Measurements from ENCODE around the gene REEP6.
A peak's percentile ranks its signal among the peaks of the same experiment; 100 is the strongest.
"Not testable (repeated sequence)": the region's sequence is repeated elsewhere in the genome, so short reads cannot be mapped to it uniquely, and the experiment has no call there.

REEP6 gene

DNA sequence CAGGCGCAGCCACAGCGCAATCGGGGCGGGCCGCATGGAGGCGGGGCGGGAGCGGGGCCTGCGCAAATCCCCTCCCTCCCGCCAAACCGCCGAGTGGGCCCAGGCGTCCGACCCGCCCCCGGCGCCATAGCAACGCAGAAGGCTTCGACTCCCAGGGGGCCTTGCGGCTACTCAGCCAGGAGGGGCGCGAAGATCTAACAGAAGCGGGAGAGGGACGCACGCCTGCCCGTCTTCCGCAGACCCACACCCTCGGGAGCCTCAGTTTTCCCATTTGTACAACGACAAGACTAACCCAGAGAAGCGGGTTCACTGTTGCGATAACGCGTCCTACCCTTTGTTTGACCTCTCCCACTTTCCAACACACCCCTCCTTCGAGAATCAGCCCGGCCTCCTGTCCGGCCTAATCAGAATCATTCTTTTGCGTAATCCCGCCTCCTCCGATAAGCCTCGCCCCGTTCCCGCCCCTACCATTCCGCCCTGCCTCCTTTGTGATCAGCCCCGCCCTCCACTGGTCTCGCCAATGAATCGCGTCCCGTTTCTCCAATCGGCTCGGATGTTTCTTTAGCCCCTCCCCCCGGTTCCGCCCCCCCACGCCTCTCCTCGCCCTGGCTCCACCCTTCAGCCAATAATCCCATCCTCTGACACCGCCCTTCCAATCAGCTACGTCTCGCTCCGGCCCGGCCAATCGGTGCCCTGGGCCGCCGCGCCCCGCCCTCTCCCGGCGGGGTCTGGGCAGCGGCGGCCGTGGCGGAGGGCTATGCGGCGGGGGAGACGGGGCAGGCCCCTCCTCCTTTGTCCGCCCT lies 469 bp upstream of the REEP6 start, which contains the start of gene PCSK4:
Gene PCSK4, minus strand, starts transcription at position 40 of the 803 bp plus-strand sequence. Its CDS starts 4 bp downstream, at position 36.
- DNase-seq (ENCODE audit: low read depth), result peak; percentile 97

- no peak for DNase-seq (ENCODE audit: low read depth)
Observed at GRCh38 chr19:1491849-1492170, 829 bp downstream of the REEP6 start.

DNA sequence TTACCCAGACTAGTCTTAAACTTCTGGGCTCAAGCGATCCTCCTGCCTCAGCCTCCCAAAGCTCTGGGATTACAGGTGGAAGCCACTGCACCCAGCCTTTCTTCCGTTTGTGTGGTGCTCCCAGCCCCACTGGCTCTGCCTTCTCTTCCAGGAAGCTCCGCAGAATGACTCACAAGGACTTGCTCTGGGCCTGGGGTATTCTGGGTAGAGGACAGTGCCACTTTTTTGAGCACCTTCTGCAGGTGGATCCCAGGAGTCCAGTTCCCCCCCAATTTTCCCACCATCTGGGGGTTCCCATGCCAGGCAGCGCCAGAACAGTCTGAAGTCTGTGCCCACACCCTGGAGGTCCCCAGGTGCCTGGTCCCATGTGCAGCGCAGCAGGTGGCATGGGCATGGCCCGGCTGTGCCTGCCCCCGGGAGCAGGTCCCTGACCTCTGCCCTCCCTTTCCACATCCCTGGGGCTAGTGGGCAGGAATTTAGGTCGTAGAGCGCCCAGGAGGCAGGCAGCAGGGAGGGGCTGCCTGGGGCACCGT lies 1.6 kb downstream of the REEP6 start:
- no peak for DNase-seq (ENCODE audit: low read depth)

GRCh38 chr19:1494115-1494815 lies 3.3 kb downstream of the REEP6 start:
- no peak for DNase-seq (ENCODE audit: low read depth)

DNA sequence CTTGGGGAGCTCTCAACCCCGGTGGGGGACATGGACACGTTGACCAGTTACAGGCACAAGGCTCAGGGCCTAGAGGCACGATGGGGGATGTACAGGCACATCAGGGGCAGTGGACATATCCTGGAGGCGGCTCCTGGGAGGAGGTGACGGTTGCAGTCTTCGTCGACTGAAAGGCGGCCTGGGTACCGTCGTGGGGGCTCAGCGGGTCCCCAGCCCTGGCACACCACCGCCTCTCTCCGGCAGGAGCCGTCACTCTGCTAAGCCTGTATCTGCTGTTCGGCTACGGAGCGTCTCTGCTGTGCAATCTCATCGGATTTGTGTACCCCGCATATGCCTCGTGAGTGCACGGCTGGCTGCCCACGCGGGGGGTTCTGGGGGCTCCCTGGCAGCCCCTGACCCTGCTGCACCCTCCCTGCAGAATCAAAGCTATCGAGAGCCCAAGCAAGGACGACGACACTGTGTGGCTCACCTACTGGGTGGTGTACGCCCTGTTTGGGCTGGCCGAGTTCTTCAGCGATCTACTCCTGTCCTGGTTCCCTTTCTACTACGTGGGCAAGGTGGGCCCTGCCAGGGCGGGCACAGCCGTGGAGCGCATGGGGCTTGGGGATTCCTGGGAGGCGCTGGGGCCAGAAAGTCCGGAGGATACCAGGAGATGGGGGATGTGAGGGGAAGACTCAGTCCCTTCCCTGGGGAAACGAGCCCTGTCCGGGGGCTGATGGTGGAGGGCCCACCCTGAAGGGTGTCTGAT lies 4.2 kb downstream of the REEP6 start:
- no peak for DNase-seq (ENCODE audit: low read depth)

DNA sequence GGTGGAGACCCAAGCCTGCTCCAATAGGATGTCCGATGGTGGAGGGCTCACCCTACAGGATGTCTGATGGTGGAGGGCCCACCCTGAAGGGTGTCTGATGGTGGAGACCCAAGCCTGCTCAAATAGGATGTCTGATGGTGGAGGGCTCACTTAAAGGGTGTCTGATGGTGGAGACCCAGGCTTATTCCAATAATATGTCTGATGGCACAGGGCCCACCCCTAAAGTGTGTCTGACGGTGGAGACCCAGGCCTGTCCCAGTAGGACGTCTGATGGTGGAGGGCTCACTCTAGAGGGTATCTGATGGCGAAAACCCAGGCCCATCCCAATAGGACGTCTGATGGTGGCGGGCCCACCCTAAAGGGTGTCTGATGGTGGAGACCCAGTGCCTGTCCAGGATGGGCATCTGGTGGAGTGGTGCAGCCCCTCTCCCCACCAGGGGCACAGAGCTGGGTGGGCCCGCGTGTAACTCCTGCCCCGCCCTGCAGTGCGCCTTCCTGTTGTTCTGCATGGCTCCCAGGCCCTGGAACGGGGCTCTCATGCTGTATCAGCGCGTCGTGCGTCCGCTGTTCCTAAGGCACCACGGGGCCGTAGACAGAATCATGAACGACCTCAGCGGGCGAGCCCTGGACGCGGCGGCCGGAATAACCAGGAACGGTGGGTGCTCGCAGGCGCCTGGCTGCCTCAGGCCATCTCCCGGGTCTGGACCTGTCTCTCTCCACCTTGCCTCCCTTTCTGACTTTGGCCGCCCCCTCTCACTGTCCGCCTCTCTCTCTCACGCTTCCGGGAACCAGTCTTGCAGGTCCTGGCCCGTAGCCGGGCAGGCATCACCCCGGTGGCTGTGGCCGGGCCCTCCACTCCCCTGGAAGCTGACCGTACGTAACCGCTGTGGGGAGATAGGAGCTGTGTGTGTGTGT lies 5.1 kb downstream of the REEP6 start:
- DNase-seq (ENCODE audit: low read depth), result no peak

DNA sequence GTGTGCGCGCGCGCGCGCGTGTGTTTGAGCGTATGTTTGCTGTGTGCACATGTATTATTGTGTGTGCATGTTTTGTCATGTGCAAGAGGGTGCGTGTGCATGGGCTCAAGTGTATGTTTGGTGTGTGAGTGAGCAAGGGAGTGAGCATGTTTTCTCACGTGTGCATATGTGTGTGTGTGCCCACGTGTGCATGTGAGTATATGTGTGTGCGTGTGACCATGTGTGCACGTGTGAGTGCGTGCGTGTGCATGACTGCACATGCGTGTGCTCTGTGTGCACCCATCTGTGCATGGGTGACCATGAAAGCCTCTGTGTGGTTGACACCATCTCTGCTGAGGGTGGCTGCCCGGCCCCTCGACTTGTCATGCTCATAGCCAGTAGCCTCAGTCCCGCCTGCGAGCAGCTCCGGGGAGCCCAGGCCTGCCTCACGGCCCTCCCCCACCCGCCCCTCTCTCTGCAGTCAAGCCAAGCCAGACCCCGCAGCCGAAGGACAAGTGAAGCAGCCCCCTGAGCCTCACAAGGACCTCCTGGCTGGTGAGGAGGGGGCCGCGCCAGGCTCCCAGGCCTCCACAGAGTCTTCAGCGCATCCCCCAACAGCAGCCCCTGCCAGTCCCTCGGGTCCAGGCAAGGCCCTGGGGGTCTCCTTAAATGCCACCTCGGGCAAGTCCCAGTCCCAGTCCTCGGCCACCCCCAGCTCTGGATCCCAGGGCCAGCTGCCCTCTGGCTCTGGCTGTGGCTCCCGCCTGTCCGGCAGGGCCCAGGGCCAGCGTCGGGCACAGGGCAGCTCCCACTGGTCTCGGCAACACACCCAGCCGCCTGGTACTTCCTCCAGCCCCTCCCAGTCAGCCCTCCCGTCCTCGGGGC lies 6.0 kb downstream of the REEP6 start:
- no peak for DNase-seq (ENCODE audit: low read depth)

- DNase-seq (ENCODE audit: low read depth), result no peak
Observed at GRCh38 chr19:1497578-1498235, 6.7 kb downstream of the REEP6 start.

DNA sequence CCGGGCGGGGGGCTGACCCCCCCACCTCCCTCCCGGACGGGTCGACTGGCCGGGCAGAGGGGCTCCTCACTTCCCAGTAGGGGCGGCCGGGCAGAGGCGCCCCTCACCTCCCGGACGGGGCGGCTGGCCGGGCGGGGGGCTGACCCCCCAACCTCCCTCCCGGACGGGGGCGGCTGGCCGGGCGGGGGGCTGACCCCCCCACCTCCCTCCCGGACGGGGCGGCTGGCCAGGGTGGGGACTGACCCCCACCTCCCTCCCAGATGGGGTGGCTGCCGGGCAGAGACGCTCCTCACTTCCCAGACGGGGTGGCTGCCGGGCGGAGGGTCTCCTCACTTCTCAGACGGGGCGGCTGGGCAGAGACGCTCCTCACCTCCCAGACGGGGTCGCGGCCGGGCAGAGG lies 8.2 kb downstream of the REEP6 start:
- DNase-seq (ENCODE audit: low read depth), result not testable (repeated sequence)

DNA sequence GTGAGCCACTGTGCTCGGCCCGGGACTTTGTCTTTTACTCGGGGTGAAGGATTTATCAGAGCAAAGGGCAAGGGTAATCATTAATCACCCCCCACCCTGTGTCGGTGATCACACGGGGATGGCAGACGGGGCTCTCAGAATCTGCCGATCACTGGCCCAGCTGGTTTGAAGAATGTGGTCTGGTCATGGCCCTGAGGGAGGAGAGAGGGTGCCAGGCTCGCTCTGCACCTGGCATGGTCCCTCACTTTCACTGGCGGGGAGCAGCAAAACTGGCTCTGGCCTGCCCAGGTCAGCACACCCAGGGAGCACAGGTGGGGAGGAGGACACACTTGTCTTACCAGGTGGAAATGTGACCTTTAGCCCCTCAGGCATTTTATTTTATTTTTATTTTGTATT lies 10.2 kb downstream of the REEP6 start:
- no peak for DNase-seq (ENCODE audit: low read depth)

- no peak for DNase-seq (ENCODE audit: low read depth)
Observed at GRCh38 chr19:1502433-1503088, 11.6 kb downstream of the REEP6 start.

DNA sequence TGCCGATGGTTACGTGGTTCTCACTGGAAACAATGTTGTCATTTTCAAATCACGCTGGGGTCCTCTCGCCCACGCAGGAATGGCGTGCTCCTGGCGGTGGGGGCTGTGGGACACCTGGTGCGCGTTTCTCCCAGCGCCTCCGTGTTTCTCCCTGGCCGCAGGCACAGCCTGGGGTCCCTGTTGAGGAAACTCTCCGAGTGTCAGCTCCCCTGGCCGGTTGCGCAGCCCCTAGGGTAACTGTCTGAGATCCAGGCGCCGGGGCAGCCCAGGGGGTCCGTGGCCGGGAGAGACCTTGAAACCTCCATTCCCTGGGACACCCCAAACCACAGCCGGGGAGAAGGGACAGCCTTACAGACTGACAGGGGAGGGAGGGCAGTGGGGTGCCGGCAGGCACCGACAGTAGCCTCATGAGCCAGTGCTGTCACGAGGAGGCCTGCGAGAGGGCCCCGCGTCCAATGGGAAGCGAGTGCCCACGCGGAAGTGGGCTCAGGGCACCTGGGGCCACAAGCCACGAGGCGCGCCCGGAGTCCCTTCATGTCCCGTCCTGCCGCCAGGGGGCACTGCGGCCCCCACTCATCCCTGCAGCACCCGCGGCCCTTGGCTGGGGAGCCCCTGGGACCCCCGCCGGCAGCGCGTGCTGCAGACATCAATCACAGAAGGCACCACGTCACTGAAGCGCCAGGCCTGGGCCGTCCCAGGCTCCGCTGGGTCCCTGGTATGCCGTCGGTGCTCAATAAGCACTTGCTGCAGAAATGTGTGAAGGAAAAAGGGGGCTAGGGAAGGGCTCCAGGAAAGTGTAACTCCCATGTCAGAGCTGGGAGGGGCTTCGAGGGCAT lies 12.3 kb downstream of the REEP6 start:
- DNase-seq (ENCODE audit: low read depth), result no peak

- DNase-seq (ENCODE audit: low read depth), result no peak
Observed at GRCh38 chr19:1503925-1504773, 13.2 kb downstream of the REEP6 start.

- no peak for DNase-seq (ENCODE audit: low read depth)
Observed at GRCh38 chr19:1505012-1505411, 14.0 kb downstream of the REEP6 start.

GRCh38 chr19:1505991-1506881 lies 15.3 kb downstream of the REEP6 start:
- no peak for DNase-seq (ENCODE audit: low read depth)

- no peak for DNase-seq (ENCODE audit: low read depth)
Observed at GRCh38 chr19:1507192-1507660, 16.2 kb downstream of the REEP6 start.

Data from stromal cell of bone marrow (primary cell).